ENCODE data around the gene QRFP.

The QRFP gene

DNA sequence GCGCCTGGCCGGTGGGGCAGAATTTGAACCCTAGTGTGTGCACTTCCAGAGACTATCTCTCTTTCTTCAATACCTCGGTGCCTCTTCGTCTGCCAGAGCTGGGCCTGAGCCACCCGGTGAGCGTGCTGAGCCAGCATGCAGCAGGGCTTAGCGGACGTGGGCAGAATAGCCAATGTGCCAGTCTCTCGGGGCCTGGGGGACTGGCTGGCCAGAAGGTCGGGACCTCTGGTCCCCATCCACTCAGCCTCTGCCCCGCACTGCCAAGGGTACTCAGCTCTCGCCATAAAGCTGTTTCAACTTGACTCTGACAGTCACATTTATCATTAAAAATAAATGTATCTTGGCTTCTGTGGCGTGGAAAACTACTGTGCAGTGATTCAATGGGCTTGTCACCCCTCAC is 46.6 kb upstream of the QRFP start:
- Histone ChIP-seq H3K27me3 (ENCODE audit: control insufficient read depth in 3 of 3, insufficient read depth in 3 of 3, low read depth in 1 of 3, low read length in 3 of 3) (peaks cover 15 to 82% (median 38%) of the 10 kb centered on the region in 3 experiments), H3K9me3 (replicated peaks in 1 of 2; ENCODE audit: control insufficient read depth in 2 of 2, insufficient read depth in 1 of 2, low read depth in 1 of 2, low read length in 2 of 2) (peaks cover 0 to 3% of the 10 kb centered on the region in 2 donors), H3K4me1 (ENCODE audit: control insufficient read depth in 2 of 2, insufficient read depth in 1 of 2, low read depth in 1 of 2, low read length in 2 of 2) (peaks cover 0 to 4% of the 10 kb centered on the region in 2 donors), H3K4ac (ENCODE audit: low read length) (no peak overlapping the region), H3K4me2 (ENCODE audit: insufficient read depth, low read length, poor library complexity, severe bottlenecking) (no peak overlapping the region), H2BK5ac (ENCODE audit: low read length) (no peak overlapping the region), H4K91ac (ENCODE audit: low read depth, low read length, poor library complexity) (no peak overlapping the region), H2BK120ac (ENCODE audit: low read depth, low read length) (no peak overlapping the region), H3K79me1 (ENCODE audit: low read depth, low read length) (no peaks in the 10 kb centered on the region), H4K8ac (ENCODE audit: low read depth, low read length) (no peak overlapping the region), H3K27ac (replicated peaks; ENCODE audit: low read length) (no peak overlapping the region), H3K23ac (ENCODE audit: low read depth, low read length, poor library complexity) (no peak overlapping the region), H3K18ac (ENCODE audit: low read length) (no peak overlapping the region), H3K4me3 (ENCODE audit: low read length in 2 of 2) (no peak overlapping the region), H3K36me3 (replicated peaks in 1 of 2; ENCODE audit: control insufficient read depth in 2 of 2, insufficient read depth in 2 of 2, low read length in 2 of 2) (no peaks in the 10 kb centered on the region), H3K14ac (ENCODE audit: low read length) (no peak overlapping the region), H2BK15ac (ENCODE audit: low read length) (no peak overlapping the region), H3K9ac (ENCODE audit: low read depth, low read length, poor library complexity) (no peak overlapping the region), H2AK5ac (ENCODE audit: low read depth, low read length) (no peak overlapping the region), H2AFZ (ENCODE audit: low read length) (no peak overlapping the region), H2BK12ac (ENCODE audit: low read length) (no peak overlapping the region)
- no peak for DNase-seq (ENCODE audit: low spot score)
- no CpG with 5 or more reads among the region's 13 CpGs for WGBS, 2 donors (ENCODE audit: extremely low coverage in 2 of 2, insufficient read length in 2 of 2, insufficient replicate concordance in 1 of 2)

DNA sequence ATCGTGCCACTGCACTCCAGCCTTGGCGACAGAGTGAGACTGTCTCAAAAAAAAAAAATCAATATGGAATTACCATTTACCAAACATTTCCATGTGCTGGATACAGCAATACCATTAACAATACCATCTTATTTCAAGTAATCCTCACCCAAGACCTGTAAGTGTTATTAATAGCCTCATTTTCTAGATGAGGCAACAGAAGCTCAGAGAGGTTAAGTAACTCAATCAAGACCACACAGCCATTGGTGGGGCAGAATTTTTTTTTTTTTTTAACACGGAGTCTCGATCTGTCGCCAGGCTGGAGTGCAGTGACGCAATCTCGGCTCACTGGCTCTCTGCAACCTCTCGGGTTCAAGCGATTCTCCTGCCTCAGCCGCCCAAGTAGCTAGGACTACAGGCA is 46.1 kb upstream of the QRFP start:
- Histone ChIP-seq H3K79me1 (ENCODE audit: low read depth, low read length) (no peaks in the 10 kb centered on the region), H3K4me1 (ENCODE audit: control insufficient read depth in 2 of 2, insufficient read depth in 1 of 2, low read depth in 1 of 2, low read length in 2 of 2) (peaks cover 3 to 7% of the 10 kb centered on the region in 2 donors), H4K91ac (ENCODE audit: low read depth, low read length, poor library complexity) (no peak overlapping the region), H4K8ac (ENCODE audit: low read depth, low read length) (no peak overlapping the region), H2BK5ac (ENCODE audit: low read length) (no peak overlapping the region), H3K27me3 (ENCODE audit: control insufficient read depth in 3 of 3, insufficient read depth in 3 of 3, low read depth in 1 of 3, low read length in 3 of 3) (peaks cover 20 to 83% (median 43%) of the 10 kb centered on the region in 3 experiments), H3K27ac (replicated peaks; ENCODE audit: low read length) (no peak overlapping the region), H3K14ac (ENCODE audit: low read length) (no peak overlapping the region), H3K9me3 (replicated peaks in 1 of 2; ENCODE audit: control insufficient read depth in 2 of 2, insufficient read depth in 1 of 2, low read depth in 1 of 2, low read length in 2 of 2) (peaks cover 0 to 3% of the 10 kb centered on the region in 2 donors), H3K4me3 (ENCODE audit: low read length in 2 of 2) (no peak overlapping the region), H2BK120ac (ENCODE audit: low read depth, low read length) (no peak overlapping the region), H3K18ac (ENCODE audit: low read length) (no peak overlapping the region), H3K4ac (ENCODE audit: low read length) (no peak overlapping the region), H2AFZ (ENCODE audit: low read length) (no peak overlapping the region), H2AK5ac (ENCODE audit: low read depth, low read length) (no peak overlapping the region), H3K23ac (ENCODE audit: low read depth, low read length, poor library complexity) (no peak overlapping the region), H2BK15ac (ENCODE audit: low read length) (no peak overlapping the region), H2BK12ac (ENCODE audit: low read length) (no peak overlapping the region), H3K9ac (ENCODE audit: low read depth, low read length, poor library complexity) (no peak overlapping the region), H3K4me2 (ENCODE audit: insufficient read depth, low read length, poor library complexity, severe bottlenecking) (no peak overlapping the region), H3K36me3 (replicated peaks in 1 of 2; ENCODE audit: control insufficient read depth in 2 of 2, insufficient read depth in 2 of 2, low read length in 2 of 2) (no peaks in the 10 kb centered on the region)
- WGBS, 2 donors (ENCODE audit: extremely low coverage in 2 of 2, insufficient read length in 2 of 2, insufficient replicate concordance in 1 of 2): no CpG with 5 or more reads among the region's 10 CpGs
- DNase-seq (ENCODE audit: low spot score): no peak

DNA sequence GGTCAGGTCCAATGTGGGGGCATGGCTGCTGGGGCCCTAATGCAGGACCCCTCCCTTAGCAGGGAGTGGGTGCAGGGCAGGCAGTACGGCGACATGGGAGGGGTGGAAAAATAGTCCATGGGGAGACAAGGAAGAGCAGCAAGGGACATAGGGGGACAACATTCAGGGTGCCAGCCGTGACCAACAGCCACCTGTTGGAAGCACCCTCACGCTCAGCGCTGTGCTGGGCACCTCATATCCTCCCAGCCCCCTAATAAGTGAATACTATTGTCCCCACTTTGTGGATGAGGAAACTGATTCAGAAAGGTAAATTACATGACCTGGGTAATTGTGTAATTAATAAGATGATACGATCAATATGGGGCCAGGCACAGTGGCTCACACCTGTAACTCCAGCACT is 45.5 kb upstream of the QRFP start:
- Histone ChIP-seq H3K4me3 (ENCODE audit: low read length in 2 of 2) (no peak overlapping the region), H3K27me3 (ENCODE audit: control insufficient read depth in 3 of 3, insufficient read depth in 3 of 3, low read depth in 1 of 3, low read length in 3 of 3) (peaks cover 21 to 86% (median 49%) of the 10 kb centered on the region in 3 experiments)
- DNase-seq (ENCODE audit: low spot score): no peak

DNA sequence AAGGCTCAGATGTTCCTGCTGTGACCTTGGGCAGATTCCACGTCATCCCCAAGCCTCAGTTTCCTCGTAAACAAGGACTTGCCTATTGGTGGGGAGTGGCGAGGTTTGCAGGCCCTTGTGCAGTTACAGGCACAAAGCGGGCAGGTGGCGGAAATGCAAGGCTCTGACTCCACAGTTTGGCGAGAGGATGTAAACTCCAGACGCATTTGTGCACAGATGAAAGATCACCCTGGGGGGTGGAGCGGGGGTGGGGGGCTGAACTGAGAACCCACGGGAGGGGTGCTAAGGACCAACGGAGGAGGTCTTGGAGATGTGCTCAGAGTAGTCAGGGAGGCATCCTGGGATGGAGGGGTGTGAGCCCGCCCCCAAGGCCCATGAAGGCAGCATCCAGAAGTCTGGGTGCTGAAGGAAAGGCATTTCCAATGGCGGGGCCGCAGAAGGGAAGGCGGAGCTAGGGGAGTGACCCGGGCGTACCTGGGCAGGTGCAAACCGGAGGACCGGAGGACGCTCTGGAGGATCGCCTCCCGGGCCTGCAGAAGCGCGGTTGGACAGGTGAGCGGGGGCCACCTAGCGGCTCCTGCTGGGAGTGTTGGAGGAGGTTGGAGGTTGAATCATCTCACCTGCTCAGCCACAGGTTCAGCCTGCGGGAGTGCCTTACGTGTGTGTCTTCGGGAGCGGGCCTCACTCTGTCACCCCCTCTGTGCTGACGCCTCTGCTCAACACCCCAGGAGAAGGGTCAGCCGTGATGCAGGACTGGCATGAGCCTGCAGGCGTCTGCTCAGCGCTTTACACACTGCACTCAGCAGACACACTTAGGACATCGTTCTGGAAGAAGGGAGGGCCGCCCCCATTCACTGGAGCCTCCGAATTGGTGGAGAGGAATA is 44.3 kb upstream of the QRFP start:
- Histone ChIP-seq H3K27ac (replicated peaks; ENCODE audit: low read length) (no peak overlapping the region), H3K4me1 (ENCODE audit: control insufficient read depth in 2 of 2, insufficient read depth in 1 of 2, low read depth in 1 of 2, low read length in 2 of 2) (peaks cover 17% of the 10 kb centered on the region in 2 donors), H3K23ac (ENCODE audit: low read depth, low read length, poor library complexity) (peak overlapping the region; percentile 100), H3K9ac (ENCODE audit: low read depth, low read length, poor library complexity) (no peak overlapping the region), H2BK5ac (ENCODE audit: low read length) (no peak overlapping the region), H2BK12ac (ENCODE audit: low read length) (no peak overlapping the region), H2AFZ (ENCODE audit: low read length) (no peak overlapping the region), H3K4ac (ENCODE audit: low read length) (no peak overlapping the region), H3K18ac (ENCODE audit: low read length) (peak overlapping the region; percentile 35), H3K4me3 (ENCODE audit: low read length in 2 of 2) (no peak overlapping the region), H3K14ac (ENCODE audit: low read length) (peak overlapping the region; percentile 63), H3K27me3 (ENCODE audit: control insufficient read depth in 3 of 3, insufficient read depth in 3 of 3, low read depth in 1 of 3, low read length in 3 of 3) (peaks cover 21 to 81% (median 49%) of the 10 kb centered on the region in 3 experiments), H3K36me3 (replicated peaks in 1 of 2; ENCODE audit: control insufficient read depth in 2 of 2, insufficient read depth in 2 of 2, low read length in 2 of 2) (no peaks in the 10 kb centered on the region), H4K91ac (ENCODE audit: low read depth, low read length, poor library complexity) (no peak overlapping the region), H3K4me2 (ENCODE audit: insufficient read depth, low read length, poor library complexity, severe bottlenecking) (no peak overlapping the region), H3K9me3 (replicated peaks in 1 of 2; ENCODE audit: control insufficient read depth in 2 of 2, insufficient read depth in 1 of 2, low read depth in 1 of 2, low read length in 2 of 2) (peaks cover 0 to 3% of the 10 kb centered on the region in 2 donors), H4K8ac (ENCODE audit: low read depth, low read length) (no peak overlapping the region), H2BK120ac (ENCODE audit: low read depth, low read length) (no peak overlapping the region), H3K79me1 (ENCODE audit: low read depth, low read length) (no peaks in the 10 kb centered on the region), H2BK15ac (ENCODE audit: low read length) (no peak overlapping the region), H2AK5ac (ENCODE audit: low read depth, low read length) (peak overlapping the region; percentile 43)
- no peak for DNase-seq (ENCODE audit: low spot score)
- WGBS, 2 donors (ENCODE audit: extremely low coverage in 2 of 2, insufficient read length in 2 of 2, insufficient replicate concordance in 1 of 2): no CpG with 5 or more reads among the region's 36 CpGs

More for the DNA sequence above, 45.5 kb upstream of the QRFP start:
- Histone ChIP-seq H2AFZ (ENCODE audit: low read length) (no peak overlapping the region), H4K91ac (ENCODE audit: low read depth, low read length, poor library complexity) (no peak overlapping the region), H3K9me3 (replicated peaks in 1 of 2; ENCODE audit: control insufficient read depth in 2 of 2, insufficient read depth in 1 of 2, low read depth in 1 of 2, low read length in 2 of 2) (peaks cover 0 to 3% of the 10 kb centered on the region in 2 donors), H3K14ac (ENCODE audit: low read length) (no peak overlapping the region), H2AK5ac (ENCODE audit: low read depth, low read length) (no peak overlapping the region), H3K18ac (ENCODE audit: low read length) (no peak overlapping the region), H2BK5ac (ENCODE audit: low read length) (no peak overlapping the region), H3K27ac (replicated peaks; ENCODE audit: low read length) (no peak overlapping the region), H2BK120ac (ENCODE audit: low read depth, low read length) (no peak overlapping the region), H2BK15ac (ENCODE audit: low read length) (no peak overlapping the region), H3K9ac (ENCODE audit: low read depth, low read length, poor library complexity) (no peak overlapping the region), H3K4me1 (ENCODE audit: control insufficient read depth in 2 of 2, insufficient read depth in 1 of 2, low read depth in 1 of 2, low read length in 2 of 2) (peaks cover 7 to 9% of the 10 kb centered on the region in 2 donors), H2BK12ac (ENCODE audit: low read length) (no peak overlapping the region), H3K4me2 (ENCODE audit: insufficient read depth, low read length, poor library complexity, severe bottlenecking) (no peak overlapping the region), H3K79me1 (ENCODE audit: low read depth, low read length) (no peaks in the 10 kb centered on the region), H3K23ac (ENCODE audit: low read depth, low read length, poor library complexity) (peak overlapping the region; percentile 66), H3K36me3 (replicated peaks in 1 of 2; ENCODE audit: control insufficient read depth in 2 of 2, insufficient read depth in 2 of 2, low read length in 2 of 2) (no peaks in the 10 kb centered on the region), H4K8ac (ENCODE audit: low read depth, low read length) (no peak overlapping the region), H3K4ac (ENCODE audit: low read length) (no peak overlapping the region)
- WGBS, 2 donors (ENCODE audit: extremely low coverage in 2 of 2, insufficient read length in 2 of 2, insufficient replicate concordance in 1 of 2): no CpG with 5 or more reads among the region's 6 CpGs
